NCI-H82 treated with DMSO at 0.1 percent for 48 hours (cell line): Measurements from ENCODE around the gene FGGY.
A peak's percentile ranks its signal among the peaks of the same experiment; 100 is the strongest.
"Not testable (repeated sequence)": the region's sequence is repeated elsewhere in the genome, so short reads cannot be mapped to it uniquely, and the experiment has no call there.

Experiments used
- DNase-seq: peaks from one replicate; lab custom pipeline; 2025; ENCODE audit not compliant: unreplicated experiment; lab: John Stamatoyannopoulos, UW

The FGGY gene

DNA sequence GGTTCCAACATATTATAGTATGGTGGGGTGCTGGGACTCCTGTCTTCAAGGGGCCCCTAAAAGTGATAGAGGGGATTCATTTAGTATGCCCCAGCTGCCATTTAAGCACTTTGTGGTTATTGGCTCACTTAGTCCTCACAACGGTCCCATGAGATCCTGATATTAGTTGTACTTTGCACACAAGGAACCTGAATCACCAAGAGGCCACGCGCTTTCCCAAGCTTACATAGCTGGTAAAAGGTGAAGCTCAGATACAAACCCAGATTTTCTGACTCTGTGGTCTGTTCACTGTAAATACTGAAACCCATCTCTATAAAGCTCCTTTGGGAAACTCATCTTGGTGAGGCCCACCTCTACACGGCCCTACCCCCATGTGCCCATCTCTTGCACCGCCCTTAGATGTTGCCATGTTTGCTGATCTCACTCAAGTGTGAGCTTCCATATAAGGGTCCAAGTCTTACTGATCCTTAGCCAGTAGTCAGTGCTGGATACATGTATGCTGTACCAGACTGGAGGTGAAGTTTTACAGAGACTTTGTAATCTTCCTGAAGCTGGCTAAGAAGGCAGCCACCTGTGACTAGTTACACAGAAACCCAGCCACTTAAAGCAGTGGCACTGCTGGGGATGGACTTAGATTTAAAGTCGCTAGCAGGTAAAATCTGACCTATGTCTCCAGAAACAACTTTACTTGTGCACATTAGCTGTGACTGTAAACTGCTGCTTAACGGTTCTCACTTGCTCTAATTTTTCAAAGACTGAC lies 393.5 kb downstream of the FGGY start:
- peak; percentile 40 for DNase-seq

DNA sequence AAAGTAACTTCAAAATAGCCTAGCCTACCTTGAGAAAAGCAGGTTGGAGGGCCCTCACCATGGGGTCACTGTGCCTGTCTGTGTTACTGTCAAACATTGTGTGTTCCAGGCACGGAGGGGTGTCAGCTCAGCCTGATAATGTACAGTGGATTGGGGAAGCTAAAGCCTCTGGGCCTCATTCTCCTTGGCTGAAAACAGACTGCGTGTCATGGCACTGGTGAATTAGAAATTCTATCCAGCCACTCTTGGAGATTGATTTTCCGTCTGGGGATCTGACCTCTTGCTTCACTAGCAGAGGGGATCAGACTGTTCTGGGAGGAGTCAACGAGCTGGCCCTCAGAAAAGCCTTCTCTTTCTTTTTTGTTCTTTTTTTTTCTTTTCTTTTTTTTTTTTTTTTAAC lies 394.4 kb downstream of the FGGY start:
- peak; percentile 85 for DNase-seq

DNA sequence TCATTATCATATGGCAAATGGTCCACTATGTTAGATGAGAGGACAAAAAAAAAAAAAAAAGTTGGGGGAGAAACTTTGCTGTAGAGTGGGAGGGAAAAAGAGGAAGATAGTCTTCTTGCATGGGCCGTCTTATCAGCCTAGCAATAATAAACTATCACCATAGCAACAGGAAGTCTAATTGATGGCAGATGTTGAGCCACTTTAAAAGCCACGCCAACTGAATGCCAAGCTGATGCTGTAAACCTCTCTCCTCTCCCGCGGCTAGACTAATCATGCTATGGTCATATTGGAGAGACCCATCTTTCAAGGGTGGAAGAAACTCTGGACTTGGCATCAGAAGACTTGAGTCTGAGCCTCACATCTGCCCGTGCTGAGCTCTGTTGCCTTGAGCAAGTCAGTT lies 395.7 kb downstream of the FGGY start:
- peak; percentile 27 for DNase-seq

DNA sequence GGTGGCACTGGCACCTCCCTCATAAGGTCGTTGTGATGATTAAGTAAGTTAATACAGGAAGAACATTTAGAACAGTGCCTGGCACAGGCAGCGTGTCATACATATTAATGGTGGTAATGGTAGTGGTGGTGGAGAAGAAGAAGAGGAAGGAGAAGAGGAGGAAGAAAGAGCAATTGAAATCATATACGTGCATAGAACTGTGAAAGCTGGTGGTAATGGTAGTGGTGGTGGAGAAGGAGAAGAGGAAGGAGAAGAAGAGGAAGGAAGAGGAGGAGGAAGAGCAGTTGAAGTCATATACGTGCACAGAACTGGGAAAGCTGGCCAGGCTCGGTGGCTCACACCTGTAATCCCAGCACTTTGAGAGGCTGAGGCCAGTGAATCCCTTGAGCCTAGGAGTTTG lies 396.5 kb downstream of the FGGY start:
- no peak for DNase-seq

DNA sequence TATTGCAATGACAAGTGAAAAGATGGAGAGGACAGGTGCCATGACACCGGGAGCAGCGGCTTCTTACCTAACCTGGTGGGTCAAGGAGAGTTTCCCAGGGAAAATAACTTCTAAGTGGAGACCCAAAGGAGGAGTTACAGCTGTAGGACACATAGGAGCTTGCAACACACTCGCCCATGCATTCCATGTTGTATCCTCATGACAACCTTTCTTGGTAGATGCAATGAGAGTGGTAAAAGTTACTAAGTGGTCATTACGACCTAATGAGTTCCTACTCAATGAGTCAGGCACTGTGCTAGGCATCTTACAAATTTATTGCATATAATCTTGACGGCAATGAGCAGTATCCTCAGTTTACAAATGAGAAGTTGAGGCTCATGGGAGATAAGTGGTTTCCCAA lies 398.4 kb downstream of the FGGY start:
- DNase-seq = no peak

DNA sequence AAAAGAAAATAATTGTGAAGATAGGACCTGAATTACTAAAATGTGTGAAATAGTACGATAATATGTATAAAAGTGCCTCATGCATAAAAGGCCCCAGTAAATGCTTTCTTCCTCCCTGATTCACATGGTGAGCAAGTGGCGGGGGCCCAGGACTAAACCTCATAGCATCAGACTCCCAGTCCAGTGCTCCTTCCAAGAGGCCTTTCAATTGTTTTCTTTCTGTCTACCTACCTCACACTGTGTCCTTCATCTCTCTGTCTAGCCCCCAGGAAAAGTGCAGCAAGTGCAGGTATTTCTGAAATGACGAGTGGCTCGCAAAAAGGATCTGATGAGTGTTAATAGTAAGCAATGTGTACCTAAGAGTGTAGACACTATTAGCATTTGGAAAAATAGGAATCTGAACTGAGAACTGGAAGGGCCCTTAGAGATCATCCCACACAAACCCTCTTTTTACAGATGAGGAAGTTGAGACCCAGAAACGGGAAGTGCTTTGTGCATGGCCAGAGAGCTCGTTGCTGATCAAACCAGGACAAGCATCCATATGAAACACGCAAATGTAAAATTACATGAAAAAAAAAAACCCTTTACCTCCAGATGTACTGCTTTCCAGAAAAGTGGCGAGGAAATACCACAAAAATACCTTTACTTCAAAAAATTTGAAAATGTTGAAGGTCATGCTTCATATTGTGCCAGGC lies 399.7 kb downstream of the FGGY start:
- DNase-seq = no peak

DNA sequence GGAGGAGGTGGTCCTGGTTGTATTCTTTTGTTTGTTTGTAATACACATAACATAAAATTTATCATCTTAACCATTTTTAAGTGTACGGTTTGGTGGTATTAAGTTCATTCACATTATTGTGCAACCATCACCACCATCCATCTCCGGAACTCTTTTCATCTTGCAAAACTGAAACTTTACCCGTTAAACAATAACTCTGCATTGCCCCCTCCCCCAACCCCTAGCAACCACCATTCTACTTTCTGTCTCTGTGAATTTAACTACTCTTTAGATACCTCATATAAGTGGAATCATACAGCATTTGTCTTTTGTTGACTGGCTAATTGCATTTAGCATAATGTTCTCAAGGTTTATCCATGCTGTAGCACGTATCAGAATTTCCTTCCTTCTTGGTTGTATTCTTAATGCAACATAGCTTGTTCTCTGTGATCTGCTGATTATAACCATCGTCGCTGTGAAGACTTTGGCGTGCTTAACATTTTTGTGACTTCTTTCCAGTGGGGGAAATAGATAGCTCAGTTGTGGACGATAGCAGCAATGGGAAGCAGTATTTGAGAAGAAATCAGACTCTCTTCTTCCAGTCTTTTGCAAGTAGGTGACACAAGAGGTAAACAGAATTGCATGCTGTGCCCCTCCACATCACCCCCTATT lies 400.4 kb downstream of the FGGY start:
- DNase-seq = no peak

DNA sequence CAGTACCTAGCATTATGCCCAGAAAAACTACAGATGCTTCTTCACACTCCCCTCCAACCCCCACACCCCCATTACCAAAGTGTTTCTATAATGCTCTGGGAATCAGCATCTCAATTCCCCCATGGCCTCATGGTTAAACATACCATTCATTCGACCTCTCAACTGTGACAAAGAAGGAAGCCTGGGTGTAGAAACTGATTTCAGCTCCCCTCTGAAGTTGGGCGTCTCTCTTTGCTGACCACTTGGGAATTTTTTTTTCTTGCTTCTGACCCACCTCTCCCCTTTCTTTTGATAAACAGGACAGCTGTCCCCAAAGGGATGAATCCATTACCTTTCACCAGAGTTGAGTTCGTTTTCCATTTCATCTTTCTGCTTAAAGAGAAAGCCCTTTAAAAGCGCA lies 401.5 kb downstream of the FGGY start:
- no peak for DNase-seq

DNA sequence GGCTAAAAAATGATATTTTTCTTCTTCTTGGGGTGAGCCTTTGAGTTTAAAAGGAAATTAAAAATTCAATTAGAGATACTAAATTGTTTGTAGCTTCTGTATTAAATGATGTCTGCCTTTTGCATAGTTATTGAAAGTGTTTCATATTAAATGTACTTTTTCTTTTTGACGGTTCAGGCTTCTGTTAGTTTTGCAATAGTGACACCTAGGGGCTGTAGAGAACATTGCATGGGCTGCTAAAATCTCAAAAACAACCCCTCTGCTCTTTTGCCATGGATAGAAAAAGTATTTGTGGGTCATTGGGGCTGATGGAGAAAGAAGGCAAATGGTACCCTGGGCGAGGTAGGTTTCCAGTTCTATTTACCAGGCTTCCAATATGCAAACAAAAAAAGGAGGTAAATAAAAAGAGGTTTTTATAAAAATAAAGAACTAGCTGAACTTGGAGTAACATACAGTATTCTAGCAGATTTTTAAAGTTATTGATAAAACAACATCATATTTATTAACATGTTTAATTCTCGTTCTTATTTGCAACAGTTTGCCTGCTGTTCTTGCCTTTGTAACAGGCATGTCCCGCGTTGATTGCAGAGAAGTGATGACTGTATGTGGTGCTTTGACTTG lies 402.4 kb downstream of the FGGY start:
- DNase-seq = peak; percentile 56

DNA sequence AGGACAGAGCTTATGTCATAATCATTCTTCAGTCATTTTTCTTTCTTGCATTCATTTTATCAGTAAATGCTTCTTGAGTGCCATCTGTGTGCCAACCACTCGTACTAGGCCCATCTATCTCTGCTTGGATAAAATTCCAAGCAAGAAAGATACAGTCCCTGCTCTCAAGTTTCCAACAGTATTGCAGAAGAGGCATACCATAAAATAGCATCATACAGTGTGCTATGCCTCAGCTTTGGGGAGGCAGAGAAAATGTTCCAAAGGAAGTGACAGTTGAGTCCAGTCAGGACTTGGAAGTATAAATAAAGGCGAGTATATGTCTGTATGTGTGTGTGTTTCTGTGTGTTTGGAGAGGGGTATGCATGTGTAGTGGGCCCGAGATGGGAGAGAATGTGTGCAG lies 404.5 kb downstream of the FGGY start:
- no peak for DNase-seq

DNA sequence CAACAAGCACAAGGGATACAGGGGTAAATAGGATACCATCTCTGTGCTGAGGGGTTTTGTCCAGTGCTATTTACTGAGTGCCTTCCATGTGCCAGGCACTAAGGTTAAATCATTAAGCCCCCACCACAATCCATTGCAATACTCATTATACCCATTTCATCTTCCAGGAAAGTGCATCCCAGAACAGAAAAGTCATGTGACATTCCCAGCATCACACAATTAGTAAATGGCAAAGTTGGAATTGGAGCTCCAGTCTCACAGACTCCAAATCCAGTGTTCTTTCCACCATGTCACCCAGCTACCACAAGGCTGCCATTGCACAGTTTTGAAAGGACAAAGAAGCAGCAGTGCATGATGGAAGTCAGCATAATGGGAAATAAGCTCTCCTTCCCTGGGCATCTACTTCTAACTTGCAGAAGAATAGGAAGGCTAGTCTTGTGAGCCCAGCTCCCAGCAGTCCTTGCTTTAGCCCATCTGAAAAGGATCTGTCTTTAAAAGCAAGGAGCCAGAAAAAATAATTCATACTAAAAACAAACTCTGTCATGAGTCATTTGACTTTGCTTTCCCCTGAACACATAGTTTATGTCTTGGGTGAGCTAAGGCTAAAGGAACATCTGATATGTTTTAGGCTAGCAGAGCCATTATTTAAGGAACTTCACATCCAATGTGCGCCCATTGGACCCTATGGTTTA lies 406.5 kb downstream of the FGGY start:
- DNase-seq = no peak

DNA sequence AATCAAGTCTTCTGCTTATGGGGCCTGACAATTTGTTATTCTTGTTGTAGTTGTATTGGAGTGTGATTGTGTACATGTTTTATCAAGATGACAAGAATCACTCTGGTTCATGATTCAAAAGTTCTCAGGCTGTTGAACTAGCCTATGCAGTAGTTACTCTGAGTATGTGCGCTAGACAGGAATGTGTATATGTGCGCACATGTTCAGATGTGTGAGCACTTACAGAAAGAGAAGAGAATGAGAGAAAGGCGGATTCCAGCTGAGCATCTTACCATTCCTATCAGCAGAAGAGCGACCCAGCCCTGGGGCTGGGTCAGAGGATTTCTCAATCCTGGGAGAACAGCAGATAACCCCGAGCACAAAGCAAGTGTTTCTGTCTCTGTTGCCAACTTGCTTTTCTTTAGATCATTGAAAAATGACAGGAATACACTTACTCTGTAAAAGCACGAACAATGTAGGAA lies 407.1 kb downstream of the FGGY start:
- no peak for DNase-seq

DNA sequence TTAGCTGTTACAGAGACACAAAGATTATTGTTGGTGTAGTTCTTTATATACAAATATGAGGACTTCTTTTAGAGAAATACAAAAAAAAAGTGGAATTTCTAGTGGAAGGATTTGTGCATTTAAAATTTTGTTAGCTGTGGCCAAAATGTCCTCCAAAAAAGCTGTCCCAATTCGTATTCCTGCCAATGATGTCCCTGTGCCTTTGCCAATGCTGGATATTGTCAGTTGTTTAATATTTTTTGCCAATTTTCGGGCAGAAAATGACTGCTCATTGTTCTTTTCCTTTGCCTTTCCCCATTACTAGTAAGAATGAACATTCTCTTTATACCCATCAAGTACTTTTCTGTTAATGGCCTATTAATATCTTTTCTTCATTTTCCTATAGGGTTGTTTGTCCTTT lies 407.8 kb downstream of the FGGY start:
- no peak for DNase-seq

DNA sequence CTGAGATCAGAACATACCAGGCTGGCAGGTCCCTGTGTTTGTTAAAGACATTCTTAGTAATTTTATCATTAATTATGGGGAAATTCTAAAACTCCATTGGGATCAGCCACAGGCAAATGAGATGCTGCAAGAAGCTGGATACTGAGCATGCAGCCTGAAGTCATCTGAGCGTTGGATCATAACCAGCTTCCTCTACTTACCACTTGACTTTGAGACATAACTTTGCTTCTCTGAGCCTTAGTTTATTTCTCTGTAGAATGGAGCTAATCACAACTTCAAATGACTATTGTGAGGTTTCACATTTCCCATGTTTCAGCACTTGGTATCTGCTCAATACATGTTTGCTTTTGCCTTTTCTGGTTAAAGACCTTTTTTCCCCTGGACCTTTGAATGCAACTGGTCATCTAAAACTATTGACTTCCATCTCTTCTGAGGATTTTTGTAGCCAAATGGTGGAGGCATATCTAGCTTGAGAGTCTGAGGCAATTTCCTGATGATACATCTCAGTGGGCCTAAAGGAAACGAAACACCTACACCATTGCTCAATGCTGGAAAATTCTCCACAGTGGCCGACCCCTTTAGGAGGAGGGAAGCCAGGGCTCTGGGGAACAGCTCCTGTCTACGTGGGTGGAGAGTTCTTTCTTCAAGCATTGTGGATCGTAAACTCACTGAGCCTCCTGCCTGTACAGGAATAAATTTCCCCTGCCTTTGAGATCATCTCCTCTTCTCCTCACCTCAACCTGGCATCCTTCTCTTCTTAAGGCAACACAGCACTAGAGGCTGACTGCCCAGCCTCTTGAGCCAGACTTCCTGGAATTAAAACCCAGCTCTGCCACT lies 408.8 kb downstream of the FGGY start:
- DNase-seq = no peak

DNA sequence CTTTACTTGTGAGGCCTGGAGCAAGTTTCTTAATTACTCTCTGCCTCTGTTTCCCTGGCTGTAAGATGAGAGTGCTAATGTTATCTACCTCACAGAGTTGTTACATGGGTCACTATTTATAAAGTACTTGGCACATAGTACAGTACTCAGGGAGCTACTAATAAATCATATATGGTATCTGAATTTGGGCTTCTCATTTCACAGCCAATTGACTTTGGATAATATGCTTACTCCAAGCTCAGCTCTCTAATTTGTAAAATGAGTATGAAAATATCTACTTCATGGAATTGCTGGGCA lies 409.4 kb downstream of the FGGY start:
- no peak for DNase-seq

DNA sequence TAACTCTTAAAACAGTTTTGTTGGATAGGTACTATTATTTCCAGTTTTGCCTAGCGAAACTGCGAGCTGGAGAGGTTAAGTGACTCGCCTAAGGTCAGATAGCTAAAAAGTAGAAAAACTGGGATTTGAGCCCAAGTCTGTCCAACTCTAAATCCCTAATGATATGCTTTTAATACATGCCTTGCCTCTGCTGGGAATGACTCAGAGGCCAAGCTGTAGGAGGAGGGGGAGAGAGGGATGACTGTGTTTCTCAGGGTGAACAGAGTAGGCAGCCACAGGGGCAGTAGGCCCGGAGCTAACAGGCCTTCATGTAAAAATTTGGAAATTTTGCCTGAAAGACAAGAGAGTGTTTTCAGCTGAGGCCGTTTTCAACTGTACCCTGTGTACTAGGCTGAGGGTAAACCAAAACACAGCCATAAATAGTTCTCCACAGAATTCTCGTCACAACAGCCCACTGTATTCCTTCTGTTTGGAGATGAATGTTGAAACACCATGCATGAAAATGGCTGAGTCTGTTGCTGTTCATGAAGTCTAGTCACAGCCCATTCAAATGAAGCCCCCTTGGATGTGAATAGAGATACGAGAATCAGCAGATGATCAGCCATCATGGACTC lies 410.4 kb downstream of the FGGY start:
- no peak for DNase-seq

DNA sequence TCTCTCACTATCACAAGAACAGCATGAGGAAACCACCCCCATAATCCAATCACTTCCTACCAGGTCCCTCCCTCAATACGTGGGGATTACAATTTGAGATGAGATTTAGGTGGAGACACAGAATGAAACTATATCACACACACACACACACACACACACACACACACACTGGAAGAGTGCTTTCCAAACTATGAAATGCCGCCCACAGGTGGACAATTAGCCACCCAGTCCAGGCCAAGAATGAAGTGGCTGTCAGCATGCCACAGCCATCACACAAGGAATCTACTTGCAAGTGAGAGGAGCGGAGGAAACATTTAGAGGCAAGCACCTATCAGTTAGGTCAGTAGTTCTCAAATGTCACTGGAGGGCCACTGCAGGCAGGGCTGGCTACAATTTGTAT lies 412.4 kb downstream of the FGGY start:
- DNase-seq = no peak

DNA sequence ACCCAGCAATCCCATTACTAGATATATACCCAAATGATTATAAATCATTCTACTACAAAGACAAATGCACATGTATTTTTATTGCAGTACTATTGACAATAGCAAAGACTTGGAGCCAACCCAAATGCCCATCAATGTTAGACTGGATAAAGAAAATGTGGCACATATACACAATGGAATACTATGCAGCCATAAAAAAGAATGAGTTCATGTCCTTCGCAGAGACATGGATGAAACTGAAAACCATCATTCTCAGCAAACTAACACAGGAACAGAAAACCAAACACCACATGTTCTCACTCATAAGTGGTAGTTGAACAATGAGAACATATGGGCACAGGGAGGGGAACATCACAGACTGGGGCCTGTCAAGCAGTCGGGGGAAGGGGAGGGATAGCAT lies 414.0 kb downstream of the FGGY start:
- DNase-seq = not testable (repeated sequence)

DNA sequence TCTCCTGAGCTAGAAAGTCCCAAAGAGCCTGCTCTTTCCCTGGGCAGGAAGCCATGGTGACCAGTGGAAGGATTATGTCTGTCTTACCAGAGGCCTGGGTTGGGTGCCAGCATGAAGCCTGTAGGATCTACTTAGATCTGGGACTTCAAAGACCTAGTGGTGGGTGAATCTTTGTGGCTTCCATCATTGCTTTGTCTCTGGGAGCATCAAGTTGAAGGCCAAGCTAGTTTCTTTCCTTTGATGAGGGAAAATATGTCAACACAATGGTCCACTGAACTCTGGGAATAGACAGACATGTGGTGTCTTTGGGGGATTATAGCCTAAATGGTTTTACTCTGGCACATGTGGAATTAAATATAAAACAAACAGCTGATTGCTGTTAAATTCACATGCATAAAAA lies 417.3 kb downstream of the FGGY start:
- DNase-seq = no peak

DNA sequence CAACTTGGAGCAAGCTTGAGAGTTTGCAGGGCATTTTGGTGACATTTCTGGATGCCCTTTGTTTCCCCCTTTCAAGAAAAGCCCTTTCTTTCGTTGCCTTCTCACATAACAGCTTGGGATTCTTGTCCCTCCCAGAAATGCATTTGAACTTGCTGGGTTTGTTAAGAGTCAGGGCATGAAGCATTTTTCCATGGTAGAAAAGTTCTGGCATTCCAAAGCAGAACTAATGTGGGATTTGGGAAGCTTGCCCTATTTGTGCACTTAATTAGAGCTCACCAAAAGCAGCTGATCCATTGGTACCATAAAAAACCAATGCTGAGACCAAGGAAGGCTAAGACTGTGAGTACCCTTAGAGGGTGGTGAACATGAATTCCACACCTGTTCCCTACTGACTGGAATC lies 418.1 kb downstream of the FGGY start:
- no peak for DNase-seq
